GDM1 (cell line): ENCODE results near the gene PDIK1L.

Experiments used
- DNase-seq: peaks from one replicate; lab custom pipeline; 2025; lab: John Stamatoyannopoulos, UW

Gene PDIK1L

DNA sequence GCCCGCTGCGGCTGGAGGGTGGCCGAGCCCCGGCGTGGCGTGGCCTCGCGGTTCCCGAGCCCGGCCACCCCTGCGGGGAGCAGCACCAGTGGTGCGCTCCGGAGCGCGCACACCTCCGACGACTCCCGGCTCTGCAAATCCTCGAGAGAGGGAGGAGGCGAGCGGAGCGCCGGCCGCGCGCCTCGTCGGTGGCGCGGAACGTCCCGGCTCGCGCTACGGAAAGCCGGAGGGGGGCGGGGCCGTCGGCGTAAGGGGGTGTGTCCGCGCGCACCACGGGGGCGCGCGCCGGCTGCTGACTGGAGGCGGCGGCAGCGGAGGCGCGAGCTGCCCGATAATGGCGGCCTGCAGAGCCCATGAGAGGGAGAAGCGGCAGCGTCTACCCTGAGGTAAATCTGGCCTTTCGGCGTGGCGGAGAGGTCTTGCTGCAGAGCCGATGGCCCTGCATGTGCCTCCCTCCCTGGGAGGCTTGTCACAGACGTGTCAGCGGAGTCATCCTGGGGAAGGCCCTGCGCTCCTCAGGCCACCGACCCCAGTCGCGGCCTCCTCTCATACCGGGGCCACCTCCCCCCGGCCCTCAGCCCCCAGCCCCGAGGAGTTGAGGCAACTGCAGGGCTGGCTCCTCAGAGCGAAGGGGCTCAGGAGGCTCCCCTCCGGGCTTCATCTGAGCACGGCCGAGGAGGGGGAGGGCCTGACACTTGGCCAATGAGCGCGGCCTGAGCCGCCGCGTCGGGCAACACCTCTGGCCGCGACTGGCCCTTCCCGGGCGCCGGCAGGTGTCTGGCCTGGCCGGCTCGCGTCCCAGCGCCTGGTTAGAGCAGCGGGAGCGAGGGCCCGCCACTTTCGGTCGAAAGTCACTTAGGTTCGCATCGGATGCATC, at the start of gene PDIK1L:
TSS of gene PDIK1L (plus strand) at position 295 of the 877 bp plus-strand sequence. CDS start 2,485 bp downstream, outside the sequence.
- peak; percentile 96 for DNase-seq

GRCh38 chr1:26064553-26064952, 47.1 kb upstream of the PDIK1L start:
- no peak for DNase-seq

- DNase-seq = no peak
These were observed 45.5 kb upstream of the PDIK1L start for GRCh38 chr1:26066160-26066559.

DNA sequence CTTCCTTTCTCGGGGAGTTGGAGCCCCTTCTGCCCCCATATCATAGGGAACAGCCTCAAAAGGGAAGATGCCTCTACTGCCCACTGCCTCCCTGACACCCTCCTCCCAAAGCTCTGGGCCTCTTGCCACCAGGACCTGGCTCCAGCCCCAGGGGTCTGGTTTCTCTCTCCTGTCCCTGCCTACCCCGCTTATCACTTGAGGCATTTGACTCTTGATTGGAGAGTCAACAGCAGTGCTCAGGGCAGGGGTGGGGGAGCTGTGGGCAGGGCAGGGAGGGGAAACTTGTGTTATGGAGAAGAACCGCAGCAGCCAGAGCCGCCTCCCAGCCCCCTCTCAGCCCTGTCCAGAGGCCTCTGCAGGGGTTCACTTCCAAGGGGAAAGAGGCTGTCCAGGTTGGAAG, 44.8 kb upstream of the PDIK1L start:
- no peak for DNase-seq

- no peak for DNase-seq
These were observed 44.2 kb upstream of the PDIK1L start, which contains the start of gene TRIM63 for GRCh38 chr1:26067432-26067911. Gene TRIM63, minus strand, starts transcription at chr1:26067630. Its CDS starts 136 bp downstream, at chr1:26067494.

DNA sequence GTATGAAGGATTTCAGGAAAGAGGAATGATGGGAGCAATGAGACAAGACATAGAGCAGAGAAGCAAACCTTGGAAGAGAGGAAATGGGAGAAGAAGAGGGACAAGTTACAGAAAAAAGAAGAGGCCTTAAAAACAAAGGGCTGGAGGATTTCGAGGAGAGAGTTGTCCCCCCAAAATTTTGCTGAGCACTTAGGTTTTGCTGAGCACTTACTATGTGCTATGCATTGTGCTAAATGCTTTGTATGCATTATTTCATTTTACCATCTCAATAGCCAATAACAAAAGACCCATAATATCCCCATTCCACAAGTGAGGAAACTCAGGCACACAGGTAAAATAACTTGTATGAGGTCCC, 41.7 kb upstream of the PDIK1L start:
- DNase-seq = no peak

DNA sequence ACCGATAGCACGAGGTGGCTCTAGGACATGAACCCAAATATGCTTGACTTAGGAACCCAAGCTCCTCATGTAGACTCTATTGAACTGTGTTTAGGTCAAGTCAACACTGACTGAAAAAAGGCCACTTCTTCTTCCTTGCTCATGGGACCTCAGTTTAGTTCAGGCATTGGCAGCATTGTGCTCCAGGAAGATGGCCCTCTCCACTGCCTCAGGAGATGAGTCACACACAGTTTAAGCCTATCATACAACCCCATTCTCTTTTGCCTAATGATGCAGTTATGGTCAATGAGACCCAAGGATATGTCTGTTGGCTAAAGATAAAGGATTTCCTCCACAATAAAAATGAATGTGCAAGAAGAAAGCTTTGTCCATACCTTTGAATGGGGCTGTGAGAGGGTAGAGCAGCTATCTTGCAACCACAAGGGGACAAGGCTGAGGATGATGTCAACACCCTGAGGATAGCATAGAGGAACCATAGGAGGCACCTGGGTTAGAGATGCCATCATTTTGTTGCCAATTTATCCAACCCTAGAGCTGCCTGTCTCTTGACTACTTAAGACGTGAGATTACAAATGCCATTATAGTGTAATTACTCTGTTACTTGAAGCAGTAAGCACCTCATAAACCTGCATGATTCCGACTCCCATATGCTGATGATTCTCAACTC, 41.2 kb upstream of the PDIK1L start:
- DNase-seq = peak; percentile 34

DNA sequence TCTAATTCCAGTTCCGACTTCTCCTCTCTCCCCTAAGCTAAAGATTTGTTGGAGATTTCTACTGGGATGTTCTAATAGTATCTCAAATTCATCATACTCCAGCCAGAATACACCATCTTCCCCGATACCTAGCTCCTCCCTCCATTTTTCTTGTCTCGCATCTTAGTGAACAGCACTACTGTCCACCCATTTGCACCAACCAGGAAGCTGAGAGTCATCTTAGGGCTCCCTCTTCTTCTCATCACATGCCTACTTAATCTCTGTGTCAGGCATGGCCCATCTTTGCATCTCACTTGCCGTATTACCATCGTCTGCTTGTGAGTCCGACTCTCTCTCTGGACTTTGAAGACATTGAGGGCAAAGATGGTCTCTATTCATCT, 40.7 kb upstream of the PDIK1L start:
- DNase-seq = no peak

DNA sequence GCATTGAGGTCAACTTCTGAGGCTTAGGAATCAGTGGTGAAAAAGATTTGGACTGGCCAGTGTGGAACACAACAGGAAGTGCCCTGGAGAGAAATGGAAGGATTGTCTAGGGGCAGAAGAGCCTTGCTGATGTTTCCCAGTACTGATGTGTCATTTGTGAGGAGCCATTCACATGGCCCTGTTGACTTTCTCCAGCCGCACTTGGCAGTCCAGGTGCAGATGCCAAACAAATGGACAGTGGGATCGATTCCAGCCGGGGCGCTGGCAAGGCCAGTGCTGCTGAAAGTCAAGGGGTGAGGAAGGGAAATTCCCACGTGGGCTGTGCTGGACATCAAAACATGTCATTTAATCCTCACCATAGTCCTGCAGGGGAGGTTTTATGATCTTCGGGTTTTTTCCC, 39.3 kb upstream of the PDIK1L start:
- DNase-seq = no peak

DNA sequence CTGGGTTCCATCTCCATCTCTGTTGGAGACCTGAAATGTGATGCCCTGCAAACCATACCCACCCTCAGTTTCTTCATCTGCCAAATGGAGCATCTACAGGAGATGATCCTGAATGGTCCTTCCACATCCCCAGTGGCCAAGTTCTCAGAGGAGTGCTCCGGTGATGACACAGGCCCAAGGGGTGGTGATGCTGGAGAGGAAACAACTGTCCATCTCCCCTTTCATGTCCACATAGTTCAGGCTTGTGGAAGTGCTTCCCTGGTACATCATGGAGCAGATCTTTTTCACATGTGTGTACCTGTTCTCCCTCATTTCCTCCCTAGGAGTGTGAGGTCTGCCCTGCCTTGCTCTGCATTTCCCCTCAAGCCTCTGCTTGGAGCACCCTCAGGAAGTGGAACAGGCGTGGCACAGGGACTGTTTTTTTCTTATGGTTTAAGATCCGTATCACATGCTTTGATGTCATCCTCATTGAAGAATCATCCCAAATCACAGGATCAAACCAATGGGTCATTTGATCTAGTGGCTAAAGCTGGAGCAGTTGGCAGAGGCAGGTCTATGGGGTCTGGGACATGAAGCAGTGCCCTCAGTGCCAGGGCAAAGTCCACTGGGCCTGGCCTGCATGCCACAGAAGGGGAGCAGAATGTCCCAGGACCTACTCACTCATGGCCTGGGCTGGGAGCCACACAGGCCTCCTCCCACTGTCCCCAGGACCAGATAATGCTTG, 36.0 kb upstream of the PDIK1L start:
- DNase-seq = no peak

DNA sequence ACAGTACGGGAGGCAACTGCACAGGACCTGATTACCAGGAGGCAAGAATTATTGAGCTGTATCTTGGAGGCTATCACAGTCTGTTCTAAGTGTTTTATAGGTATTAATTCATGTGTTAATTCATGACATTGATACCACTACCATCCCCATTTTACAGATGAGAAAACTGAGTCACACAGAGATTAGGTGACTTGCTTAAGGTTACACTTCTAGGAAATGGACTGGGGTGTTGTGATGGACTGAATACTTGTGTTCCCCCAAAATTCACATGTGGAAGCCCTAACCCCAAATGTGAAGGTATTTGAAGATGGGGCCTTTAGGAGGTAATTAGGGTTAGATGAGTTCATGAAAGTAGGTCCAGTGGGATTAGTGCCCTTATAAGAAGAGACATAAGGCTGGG, 34.1 kb upstream of the PDIK1L start:
- DNase-seq = no peak

- no peak for DNase-seq
These were observed 33.1 kb upstream of the PDIK1L start for GRCh38 chr1:26078286-26079177.

DNA sequence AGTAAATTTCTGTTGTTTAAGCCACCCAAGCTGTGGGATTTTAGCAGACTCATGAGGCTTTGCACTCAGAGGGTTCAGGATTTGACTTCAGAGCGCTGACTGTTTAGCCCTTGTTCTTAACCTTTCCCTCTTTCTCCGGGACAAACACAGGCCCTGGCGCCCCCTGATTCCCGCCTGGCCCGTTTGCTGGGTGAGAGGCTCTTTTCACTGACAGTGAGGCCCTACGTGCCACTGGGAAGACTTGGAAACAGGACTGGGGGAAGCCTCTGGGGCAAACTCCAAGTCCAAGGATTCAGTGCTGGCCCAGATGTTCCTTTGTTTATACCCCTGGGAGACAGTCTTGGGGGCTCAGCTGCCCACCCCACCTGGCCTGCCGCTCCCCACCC, 32.5 kb upstream of the PDIK1L start:
- no peak for DNase-seq

DNA sequence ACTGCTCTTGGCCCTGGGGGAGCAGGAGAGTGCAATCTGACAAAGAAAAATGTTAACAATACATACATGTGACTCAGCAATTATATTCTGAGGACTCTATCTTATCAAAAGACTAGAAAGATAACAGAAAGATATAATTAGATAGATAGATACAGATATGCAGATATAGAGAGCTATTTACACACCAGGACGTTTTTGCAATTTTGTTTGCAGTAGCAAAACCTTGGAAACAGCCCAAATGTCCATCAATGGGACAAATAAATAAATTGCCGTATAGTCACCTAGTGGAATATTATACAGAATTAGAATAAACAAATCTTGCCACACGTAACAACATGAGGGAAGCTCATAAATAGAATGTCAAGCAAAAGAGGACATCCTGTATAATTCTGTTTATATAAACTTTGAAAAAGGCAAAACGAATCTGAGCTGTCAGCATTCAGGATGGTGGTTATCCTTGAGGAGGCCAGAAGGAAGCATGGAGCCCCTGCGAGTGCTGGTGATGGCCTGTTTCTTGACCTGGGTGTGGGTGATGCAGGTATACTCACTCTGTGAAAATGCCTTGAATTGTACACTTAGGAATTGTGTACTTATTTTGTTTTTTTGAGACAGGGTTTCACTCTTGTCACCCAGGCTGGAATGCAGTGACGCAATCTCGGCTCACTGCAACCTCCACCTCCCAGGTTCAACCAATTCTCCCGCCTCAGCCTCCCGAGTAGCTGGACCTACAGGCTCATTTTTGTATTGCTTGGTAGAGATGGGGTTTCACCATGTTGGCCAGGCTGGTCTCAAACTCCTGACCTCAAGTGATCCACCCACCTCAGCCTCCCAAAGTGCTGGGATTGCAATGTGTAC, 31.4 kb upstream of the PDIK1L start:
- no peak for DNase-seq

GRCh38 chr1:26081267-26082019, 30.2 kb upstream of the PDIK1L start:
- DNase-seq = no peak

GRCh38 chr1:26082020-26082350, 29.6 kb upstream of the PDIK1L start:
- no peak for DNase-seq

GRCh38 chr1:26083208-26083607, 28.4 kb upstream of the PDIK1L start:
- no peak for DNase-seq

- DNase-seq = no peak
These were observed 27.5 kb upstream of the PDIK1L start for GRCh38 chr1:26084091-26084561.

DNA sequence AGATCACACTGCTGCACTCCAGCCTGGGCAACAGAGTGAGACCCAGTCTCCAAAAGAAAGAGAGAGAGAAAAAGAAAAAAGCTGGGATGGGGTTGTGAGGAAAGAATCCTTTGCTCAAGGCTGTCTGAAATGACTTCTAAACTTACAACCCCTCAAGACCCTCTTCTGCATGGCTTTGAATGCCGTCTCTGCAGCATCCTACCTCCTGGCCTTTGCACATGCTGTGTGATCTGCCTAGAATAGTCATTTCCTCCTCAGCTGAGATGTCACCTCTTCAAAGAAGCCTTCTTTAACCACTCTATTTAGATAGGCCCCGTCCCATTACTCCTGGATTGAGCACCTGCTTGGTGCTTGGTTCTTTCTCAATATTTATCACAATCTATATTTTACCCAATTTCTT, 26.8 kb upstream of the PDIK1L start:
- DNase-seq = no peak

- no peak for DNase-seq
These were observed 22.5 kb upstream of the PDIK1L start for GRCh38 chr1:26089125-26089524.
